GM19395 (cell line): ENCODE results near the gene SCPEP1.
"Not testable (repeated sequence)": the region's sequence is repeated elsewhere in the genome, so short reads cannot be mapped to it uniquely, and the experiment has no call there.

Source experiments
- ATAC-seq: cut with Tn5 transposase; IDR thresholded peaks from one replicate; pipeline ENCODE4 v1.9.1; 2021; ENCODE audit warnings: mild to moderate bottlenecking, moderate library complexity; ENCODE audit not compliant: unreplicated experiment

Gene SCPEP1, protein sequence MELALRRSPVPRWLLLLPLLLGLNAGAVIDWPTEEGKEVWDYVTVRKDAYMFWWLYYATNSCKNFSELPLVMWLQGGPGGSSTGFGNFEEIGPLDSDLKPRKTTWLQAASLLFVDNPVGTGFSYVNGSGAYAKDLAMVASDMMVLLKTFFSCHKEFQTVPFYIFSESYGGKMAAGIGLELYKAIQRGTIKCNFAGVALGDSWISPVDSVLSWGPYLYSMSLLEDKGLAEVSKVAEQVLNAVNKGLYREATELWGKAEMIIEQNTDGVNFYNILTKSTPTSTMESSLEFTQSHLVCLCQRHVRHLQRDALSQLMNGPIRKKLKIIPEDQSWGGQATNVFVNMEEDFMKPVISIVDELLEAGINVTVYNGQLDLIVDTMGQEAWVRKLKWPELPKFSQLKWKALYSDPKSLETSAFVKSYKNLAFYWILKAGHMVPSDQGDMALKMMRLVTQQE

GRCh38 chr17:56977673-56978395, at the start of gene SCPEP1:
TSS of gene SCPEP1 (plus strand) at chr17:56978131. CDS start at chr17:56978160, 29 bp downstream.
- ATAC-seq, result peak; percentile 70

GRCh38 chr17:56928586-56928985, 49.3 kb upstream of the SCPEP1 start:
- ATAC-seq, result no peak

GRCh38 chr17:56929362-56929969, 48.5 kb upstream of the SCPEP1 start:
- ATAC-seq, result no peak

- no peak for ATAC-seq
Observed at GRCh38 chr17:56930739-56931337, 47.1 kb upstream of the SCPEP1 start.

DNA sequence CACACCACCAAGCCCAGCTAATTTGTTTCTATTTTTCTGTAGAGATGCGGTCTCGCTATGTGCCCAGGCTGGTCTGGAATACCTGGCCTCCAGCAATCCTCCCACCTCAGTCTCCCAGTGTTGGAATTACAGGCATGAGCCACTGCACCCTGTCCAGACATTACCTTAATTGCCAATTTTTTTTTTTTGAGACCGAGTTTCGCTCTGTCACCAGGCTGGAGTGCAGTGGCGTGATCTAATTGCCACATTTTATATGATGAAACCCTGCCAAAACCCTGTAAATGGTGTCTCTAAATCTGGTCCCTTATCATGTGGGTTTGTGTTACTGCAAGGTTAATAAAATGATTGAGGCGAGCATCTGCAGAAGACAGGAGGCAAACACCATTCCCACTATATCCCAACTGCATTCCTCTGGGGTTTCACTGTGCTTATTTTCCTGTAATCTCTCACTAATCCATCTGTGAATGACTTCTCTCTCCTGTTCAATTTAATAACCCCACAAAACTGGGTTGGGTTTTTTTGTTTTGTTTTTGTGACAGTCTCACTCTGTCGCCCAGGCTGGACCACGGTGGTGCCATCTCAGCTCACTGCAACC, 44.7 kb upstream of the SCPEP1 start:
- no peak for ATAC-seq

- ATAC-seq, result no peak
Observed at GRCh38 chr17:56933868-56934267, 44.1 kb upstream of the SCPEP1 start.

GRCh38 chr17:56934280-56934679, 43.7 kb upstream of the SCPEP1 start:
- ATAC-seq, result no peak

- no peak for ATAC-seq
Observed at GRCh38 chr17:56935461-56935860, 42.5 kb upstream of the SCPEP1 start.

DNA sequence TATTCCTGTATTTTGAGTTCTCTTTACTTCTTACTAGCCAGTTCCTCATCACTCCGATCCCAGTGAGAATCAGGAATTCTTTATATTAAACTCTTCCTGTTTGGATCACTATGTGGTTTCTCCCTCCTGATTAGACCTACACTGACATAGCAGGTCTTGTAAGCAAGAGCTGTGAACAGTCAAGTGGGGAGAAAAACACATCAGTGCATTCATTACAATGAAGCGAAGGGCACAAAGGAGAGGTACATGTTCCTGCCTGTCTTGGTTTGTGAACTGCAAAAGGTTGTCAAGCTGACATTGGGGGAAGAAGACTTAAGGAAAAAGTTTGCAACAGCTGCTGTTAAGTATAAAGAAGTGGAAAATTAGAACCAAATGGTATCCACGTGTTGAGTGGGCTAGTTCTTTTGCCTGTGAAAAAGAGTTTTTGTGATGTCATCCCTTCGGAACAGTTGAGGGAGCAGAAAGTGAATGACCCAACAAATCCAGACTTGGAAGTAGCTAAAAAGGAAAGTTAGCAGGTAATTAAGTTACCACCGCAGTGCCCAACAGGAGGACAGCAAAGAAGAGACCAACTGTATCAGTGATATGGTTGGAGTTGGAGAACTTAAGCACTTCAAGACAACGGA, 41.1 kb upstream of the SCPEP1 start:
- no peak for ATAC-seq

DNA sequence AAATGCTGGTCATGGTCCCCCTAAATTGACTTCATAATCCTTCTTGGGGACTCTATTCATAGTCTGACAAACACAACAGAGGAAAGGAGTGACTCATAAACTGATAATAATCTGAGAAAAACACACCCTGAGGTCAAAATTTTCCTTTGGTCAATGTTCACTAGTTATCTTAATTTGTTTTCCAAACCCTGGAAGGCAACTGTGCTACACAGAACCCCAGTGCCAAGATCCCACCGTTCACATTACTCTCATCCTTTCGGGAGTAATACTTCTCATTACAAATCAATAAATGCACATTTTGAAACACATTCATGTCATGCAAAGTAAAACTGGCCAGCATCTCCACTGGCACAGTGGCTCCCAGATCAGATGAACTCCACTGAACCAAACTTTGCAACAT, 40.2 kb upstream of the SCPEP1 start:
- ATAC-seq, result no peak

GRCh38 chr17:56938206-56938605, 39.7 kb upstream of the SCPEP1 start:
- ATAC-seq, result not testable (repeated sequence)

DNA sequence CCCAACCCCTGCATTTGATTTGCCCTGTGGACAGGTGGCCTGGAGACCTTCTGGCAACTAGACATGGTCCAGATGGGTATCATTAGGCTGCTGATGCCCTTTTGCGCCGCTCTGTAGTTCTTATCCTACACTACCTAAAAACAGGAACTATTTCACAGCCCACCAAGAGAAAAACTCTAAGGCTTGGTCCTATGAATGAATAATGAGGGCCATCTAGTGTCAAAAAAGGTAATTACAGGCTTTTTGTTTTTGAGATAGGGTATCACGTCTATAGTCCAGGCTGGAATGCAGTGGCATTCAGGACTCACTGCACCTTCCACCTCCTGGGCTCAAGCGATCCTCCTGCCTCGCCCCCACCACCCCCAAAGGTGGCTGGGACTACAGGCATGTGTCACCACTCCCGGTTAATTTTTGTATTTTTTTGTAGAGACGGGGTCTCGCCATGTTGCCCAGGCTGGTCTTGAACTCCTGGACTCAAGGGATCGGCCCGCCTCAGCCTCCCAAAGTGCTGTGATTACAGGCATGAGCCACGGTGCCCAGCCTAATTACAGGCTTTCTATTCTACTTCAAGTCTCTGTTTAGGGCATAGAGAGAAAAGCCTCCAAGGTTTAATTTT, 38.0 kb upstream of the SCPEP1 start:
- peak; percentile 70 for ATAC-seq

DNA sequence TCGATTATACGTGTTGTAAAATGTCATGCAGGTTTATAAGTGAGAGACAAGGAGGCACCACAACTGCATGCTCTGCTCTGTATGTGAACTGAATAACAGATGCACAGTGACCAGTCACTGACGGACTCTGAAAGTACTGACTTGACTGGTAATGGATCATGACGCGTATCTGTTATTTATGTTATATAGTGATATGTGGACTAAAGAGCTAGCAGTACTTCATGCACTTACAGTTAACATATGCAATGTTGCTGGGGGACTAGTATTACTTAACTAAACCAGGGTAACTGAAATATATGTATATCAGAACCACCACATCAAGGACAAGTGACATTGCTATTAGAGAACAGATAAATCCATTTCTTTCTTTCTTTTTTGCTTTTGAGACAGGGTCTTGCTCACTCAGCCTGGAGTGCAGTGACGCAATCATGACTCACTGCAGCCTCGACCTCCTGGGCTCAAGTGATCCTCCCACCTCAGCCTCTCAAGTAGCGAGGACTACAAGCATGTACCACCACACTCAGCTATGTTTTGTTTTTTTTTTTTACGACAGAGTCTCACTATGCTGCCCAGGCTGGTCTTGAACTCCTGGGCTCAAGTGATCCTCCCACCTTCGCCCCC, 34.3 kb upstream of the SCPEP1 start:
- ATAC-seq, result no peak

DNA sequence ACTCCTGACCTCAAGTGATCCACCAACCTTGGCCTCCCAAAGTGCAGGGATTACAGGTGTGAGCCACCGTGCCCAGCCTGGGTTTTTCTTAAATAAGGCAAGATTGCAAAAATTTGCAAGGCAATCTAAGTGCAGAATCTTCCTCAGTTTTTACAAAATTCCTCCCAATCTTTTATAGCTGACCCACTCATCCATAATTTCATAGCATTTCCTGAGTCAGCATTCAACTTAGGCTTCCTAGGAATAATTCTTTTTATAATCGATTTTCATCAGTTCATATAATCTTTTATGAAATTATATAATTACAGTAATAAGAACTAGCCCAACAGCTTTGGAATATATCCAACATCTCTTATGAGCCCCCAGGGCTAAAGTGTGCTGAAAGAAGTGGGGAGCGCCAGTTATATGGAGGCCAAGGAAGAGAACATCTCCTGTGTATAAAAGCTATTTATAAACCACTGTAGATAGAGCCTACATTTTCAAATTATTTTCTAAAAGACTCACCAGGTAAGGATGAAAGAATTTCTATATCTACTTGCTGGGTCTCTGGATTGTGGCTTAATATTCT, 31.9 kb upstream of the SCPEP1 start:
- ATAC-seq, result no peak

DNA sequence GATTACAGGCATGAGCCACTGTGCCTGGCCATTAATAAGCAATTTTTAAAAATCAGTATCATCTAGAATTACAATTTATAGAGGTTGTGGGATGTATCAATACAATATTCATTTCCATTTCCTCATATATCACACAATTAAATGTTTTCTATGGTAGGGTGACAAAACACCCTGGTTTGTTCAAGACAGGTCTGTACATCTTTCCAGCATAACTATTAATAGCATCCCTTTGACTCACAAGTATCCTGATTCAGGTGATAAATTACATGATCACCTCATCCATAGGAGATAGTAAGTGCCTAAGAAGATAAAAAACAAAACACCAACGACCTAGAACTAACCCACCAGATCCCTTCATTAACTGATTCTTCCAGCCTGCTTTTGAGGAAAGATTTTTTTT, 30.2 kb upstream of the SCPEP1 start:
- no peak for ATAC-seq

- no peak for ATAC-seq
Observed at GRCh38 chr17:56948491-56948890, 29.4 kb upstream of the SCPEP1 start.

DNA sequence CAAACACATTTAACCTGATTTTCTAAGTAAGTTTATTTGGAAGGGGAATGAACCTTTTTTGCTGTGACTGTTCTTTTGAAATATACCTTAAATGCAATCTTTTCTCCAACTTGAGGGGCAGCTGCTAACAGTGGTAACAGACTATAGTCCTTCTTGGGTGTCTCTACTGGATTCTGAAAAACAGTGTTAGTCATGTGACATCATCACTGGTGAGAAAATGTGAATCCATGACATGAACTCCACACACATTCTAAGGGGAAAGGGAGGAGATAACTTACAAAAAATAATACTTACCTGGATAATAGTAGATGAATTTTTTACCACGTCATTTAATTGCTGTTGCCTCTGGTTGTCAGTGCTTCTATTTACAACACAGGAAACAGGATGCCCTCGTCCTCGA, 28.3 kb upstream of the SCPEP1 start:
- no peak for ATAC-seq

GRCh38 chr17:56956992-56957391, 20.9 kb upstream of the SCPEP1 start:
- ATAC-seq, result no peak
